HEK293 (cell line): ENCODE results near the gene PLA2G2A.

Experiments
- KLF9 ChIP-seq: fragments of 450-650 bp; formaldehyde crosslinking; IDR thresholded peaks from 2 replicates; pipeline ENCODE4 v1.5.1; 2016; ENCODE audit warnings: missing biosample characterization, missing genetic modification characterization, low read depth
- ZNF747 ChIP-seq: fragments of 450-650 bp; formaldehyde crosslinking; IDR thresholded peaks from 2 replicates; pipeline ENCODE4 v1.5.1; 2016; ENCODE audit warnings: missing biosample characterization, missing genetic modification characterization

DNA sequence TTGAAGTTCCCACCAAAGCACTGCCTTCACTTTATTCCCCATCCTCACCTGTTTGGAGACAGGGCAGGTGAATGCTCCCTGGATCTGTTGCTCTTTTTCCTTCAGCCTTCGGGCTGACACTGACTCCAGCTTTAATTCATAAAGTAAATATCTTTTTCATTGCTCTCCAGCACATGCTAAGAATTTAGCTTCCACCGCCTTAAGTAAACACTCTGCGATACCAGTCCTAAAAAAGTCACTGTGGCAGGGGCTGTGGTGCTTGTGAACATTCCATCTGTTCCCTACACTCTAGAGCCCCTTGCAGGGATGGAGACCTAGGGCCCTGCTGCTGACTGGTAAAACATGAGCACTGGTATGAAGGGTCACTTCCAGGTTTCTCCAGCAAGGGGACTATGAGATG lies 896 bp upstream of the PLA2G2A start:
- TF ChIP-seq ZNF747 (tag by site-specific recombination), result no peak
- no peak for TF ChIP-seq KLF9 (tag by site-specific recombination)
